GM12878 (cell line): Measurements from ENCODE around the gene BRD2. TPM values are rescaled to one million over a fixed set of nuclear protein-coding genes. Genes with fewer than 3 reads are reported as not detected.
A peak's percentile ranks its signal among the peaks of the same experiment; 100 is the strongest.

Experiments used
- ATAC-seq: fragments of 200-7000 bp; cut with Tn5 transposase; 3 replicates; pipeline ENCODE4 v1.9.1; 2020; ENCODE audit warnings: mild to moderate bottlenecking, moderate library complexity
- BruUV-seq: library from RNA; stranded (reverse); fragments of 400-500 nt; replicated peaks from 2 replicates; lab custom pipeline; 2021; lab: Mats Ljungman, UMichigan
- CTCF ChIA-PET: fragments of 300-600 bp; sonication (Branson Sonifier 250); formaldehyde crosslinking; extraction: SDS; loops from one replicate; lab custom pipeline; 2021; ENCODE audit warnings: inconsistent platforms; lab: Yijun Ruan, JAX
- POLR2A ChIA-PET: fragments of 350-600 bp; formaldehyde crosslinking; extraction: SDS; loops from one replicate; lab custom pipeline; 2021; ENCODE audit warnings: inconsistent platforms; lab: Charles Lee
- RAD21 ChIA-PET: fragments of 300-600 bp; sonication (Branson Sonifier 250); formaldehyde crosslinking; loops from one replicate; lab custom pipeline; 2023; ENCODE audit warnings: antibody characterized with exemption; ENCODE audit not compliant: unreplicated experiment; lab: Charles Lee
- SMC1A ChIA-PET: fragments of 300-600 bp; sonication (Branson Sonifier 250); formaldehyde crosslinking; loops from one replicate; lab custom pipeline; 2023; ENCODE audit not compliant: unreplicated experiment, uncharacterized antibody; lab: Charles Lee
- DNase-seq: peaks from one replicate; pipeline ENCODE4 v3.0.0-alpha.2; 2011; ENCODE audit warnings: low read depth, low spot score
- FAIRE-seq: peaks from 3 replicates; lab custom pipeline; 2011; peaks lifted over from hg19 to GRCh38; lab: Jason Lieb, UNC
- H2AFZ ChIP-seq: 2 replicates; pipeline ENCODE4 v1.6.0; 2011; ENCODE audit warnings: low read depth, low read length, control low read depth; ENCODE audit not compliant: control insufficient read depth
- H3K27ac ChIP-seq: 2 replicates; pipeline ENCODE4 v1.5.1; 2011; ENCODE audit warnings: control low read depth; ENCODE audit not compliant: control insufficient read depth, insufficient read depth
- H3K27me3 ChIP-seq, 2 experiments: replicated peaks in 1 of 2; 2 replicates each; pipeline versions ENCODE4 v1.6.0 to v1.6.1; 2011; ENCODE audit warnings: low read length in 1 of 2; ENCODE audit not compliant: control insufficient read depth in 2 of 2, insufficient read depth in 2 of 2
- H3K36me3 ChIP-seq, 2 experiments: 2 replicates each; pipeline ENCODE4 v1.5.1; 2011; ENCODE audit warnings: low read length in 1 of 2; ENCODE audit not compliant: control insufficient read depth in 2 of 2, insufficient read depth in 2 of 2
- H3K4me1 ChIP-seq: 2 replicates; pipeline ENCODE4 v1.6.1; 2011; ENCODE audit warnings: mild to moderate bottlenecking, low read length, moderate library complexity, mixed read lengths; ENCODE audit not compliant: control insufficient read depth, insufficient read depth
- H3K4me2 ChIP-seq: 2 replicates; pipeline ENCODE4 v1.6.0; 2011; ENCODE audit warnings: control low read depth; ENCODE audit not compliant: control insufficient read depth, insufficient read depth
- H3K4me3 ChIP-seq: fragments of 200-600 bp; sonication (generic); 2 replicates; pipeline ENCODE4 v1.5.1; 2016
- H3K79me2 ChIP-seq: 2 replicates; pipeline ENCODE4 v1.6.0; 2011; ENCODE audit warnings: low read length; ENCODE audit not compliant: control insufficient read depth, insufficient read depth
- H3K9ac ChIP-seq: 2 replicates; pipeline ENCODE4 v1.8.0; 2011; ENCODE audit warnings: low read length, control low read depth, mixed read lengths; ENCODE audit not compliant: control insufficient read depth, insufficient read depth
- H3K9me3 ChIP-seq: replicated peaks from 3 replicates; pipeline ENCODE4 v1.5.1; 2011; ENCODE audit warnings: mild to moderate bottlenecking, low read length; ENCODE audit not compliant: control insufficient read depth, insufficient read depth
- H4K20me1 ChIP-seq: 2 replicates; pipeline ENCODE4 v1.6.0; 2011; ENCODE audit not compliant: control insufficient read depth, insufficient read depth
- ATF7 ChIP-seq: fragments of 450-650 bp; IDR thresholded peaks from 2 replicates; pipeline ENCODE4 v1.6.1; 2016; ENCODE audit warnings: low read depth, mild to moderate bottlenecking
- BACH1 ChIP-seq: fragments of 450-650 bp; IDR thresholded peaks from 2 replicates; pipeline ENCODE4 v1.6.1; 2017; ENCODE audit warnings: mild to moderate bottlenecking, borderline replicate concordance
- BHLHE40 ChIP-seq, 2 experiments: fragments of 450-650 bp in 1 of 2; IDR thresholded peaks; 2 replicates each; pipeline ENCODE4 v1.6.1; 2011 to 2017; ENCODE audit warnings: low read depth in 2 of 2, borderline replicate concordance in 1 of 2, improper control_type of control experiment in 1 of 2, low read length in 1 of 2, mild to moderate bottlenecking in 1 of 2
- BMI1 ChIP-seq: fragments of 450-650 bp; IDR thresholded peaks from 2 replicates; pipeline ENCODE4 v1.6.1; 2016; ENCODE audit warnings: mild to moderate bottlenecking, moderate library complexity, borderline replicate concordance
- E2F8 ChIP-seq: fragments of 450-650 bp; IDR thresholded peaks from 2 replicates; pipeline ENCODE4 v1.6.1; 2018; ENCODE audit warnings: mild to moderate bottlenecking, low read depth, moderate library complexity; ENCODE audit not compliant: partially characterized antibody
- HDGF ChIP-seq: fragments of 450-650 bp; IDR thresholded peaks from 2 replicates; pipeline ENCODE4 v1.6.1; 2016; ENCODE audit warnings: antibody characterized with exemption
- IKZF2 ChIP-seq, 2 experiments: fragments of 450-650 bp; IDR thresholded peaks; 2 replicates each; pipeline ENCODE4 v1.6.1; 2017; ENCODE audit warnings: mild to moderate bottlenecking in 2 of 2, moderate library complexity in 2 of 2
- POU2F2 ChIP-seq: IDR thresholded peaks from 3 replicates; pipeline ENCODE4 v1.6.1; 2011; ENCODE audit warnings: low read depth, mild to moderate bottlenecking, low read length, borderline replicate concordance
- PRDM15 ChIP-seq: fragments of 450-650 bp; formaldehyde crosslinking; IDR thresholded peaks from 2 replicates; pipeline ENCODE4 v1.4.0; 2020; ENCODE audit warnings: mild to moderate bottlenecking, moderate library complexity
- RCOR1 ChIP-seq: conservative IDR thresholded peaks from 2 replicates; pipeline ENCODE4 v1.6.1; 2012; ENCODE audit warnings: low read depth, low read length, improper control_type of control experiment
- RELA ChIP-seq: fragments of 450-650 bp; IDR thresholded peaks from 2 replicates; pipeline ENCODE4 v1.8.0; 2014; ENCODE audit warnings: borderline replicate concordance; ENCODE audit not compliant: partially characterized antibody
- SUZ12 ChIP-seq: fragments of 200-600 bp; sonication (generic); IDR thresholded peaks from one replicate; pipeline ENCODE4 v1.6.1; 2018; ENCODE audit warnings: antibody characterized with exemption, mild to moderate bottlenecking; ENCODE audit not compliant: unreplicated experiment
- ZSCAN29 ChIP-seq: fragments of 450-650 bp; IDR thresholded peaks from 2 replicates; pipeline ENCODE4 v1.6.1; 2017; ENCODE audit warnings: mild to moderate bottlenecking, moderate library complexity
- WGBS: methylation state at CpG from one replicate; pipeline ENCODE4 v1.1.6; 2016; ENCODE audit warnings: low lambda C conversion rate; ENCODE audit not compliant: insufficient replicate concordance, insufficient coverage; ENCODE audit errors: missing lambda C conversion rate; 5-methylcytosine and 5-hydroxymethylcytosine counted together
- in situ Hi-C: fragments of 300-500 bp; cut with MboI; formaldehyde crosslinking; loops from 9 replicates; pipeline ENCODE4 v1.14.3; 2018; ENCODE audit warnings: mixed read lengths
- intact Hi-C: fragments of 100-400 bp; cut with micrococcal nuclease; formaldehyde crosslinking; loops from one replicate; pipeline ENCODE4 v1.14.2; 2022; ENCODE audit not compliant: unreplicated experiment
- polyA plus RNA-seq, 11 experiments: library from polyadenylated mRNA; depleted of rRNA in 4 of 11; unstranded in 6 of 11; stranded (reverse) in 5 of 11; fragments of >200 nt; fragmentation: Nextera tagmentation in 4 of 11; fragmentation: Illumina TruSeq in 1 of 11; extraction: Ambion mirVana in 4 of 11; extraction: Trizol in 1 of 11; gene quantifications; 1 replicate in 1 of 11; 2 replicates in 10 of 11; pipeline versions ENCODE4 v1.2.1 to v1.2.3, GENCODE V29; 2011 to 2016; ENCODE audit warnings: inconsistent platforms in 2 of 11, missing spikeins in 2 of 11, low read depth in 1 of 11
- total RNA-seq, 4 experiments: library from RNA; depleted of rRNA in 3 of 4; stranded (reverse); fragments of >200 nt in 3 of 4; fragmentation: Illumina TruSeq in 1 of 4; extraction: Trizol in 1 of 4; gene quantifications; 2 replicates each; pipeline versions ENCODE4 v1.2.1 to v1.2.3, GENCODE V29; 2013 to 2021

Gene BRD2
- total and polyA plus RNA-seq, 10 of the 15 experiments (the other 5 are each of a cell fraction or from before 2014, with no cell fraction given) = 32.2 to 239 (median 139) TPM

- TF ChIP-seq E2F8 (no peak), ATF7 (peak; percentile 9; the same call in 1 of the 2 replicates), ZSCAN29 (no peak), BACH1 (peak; percentile 54; the same call in 1 of the 2 replicates), IKZF2 (IDR thresholded peaks at IDR 0.05) (peak in 1 of 2 experiments; percentile 19; a peak in 1 of 4 replicates)
Measured at GRCh38 chr6:33028220-33028849, 59.9 kb downstream of the BRD2 start (continued).

GRCh38 chr6:33029328-33030184 lies 61.2 kb downstream of the BRD2 start:
- intact Hi-C loops = loop anchor here (2.0 kb wide), 1 partner anchor 59 kb away; no protein-coding TSS in a partner anchor
- POLR2A ChIA-PET = interaction anchor here (0.5 to 10.2 kb wide), 30 partner anchors 7 to 837 kb away, joined by 3 to 330 read pairs (median 6); partner anchors contain the start of genes BRD2, GPSM3, HLA-DMA and HLA-DMB
- peak; percentile 95 for TF ChIP-seq RELA
- peak; percentile 16; the same call in 1 of the 2 replicates for TF ChIP-seq BMI1
- no peak for TF ChIP-seq RCOR1
- TF ChIP-seq SUZ12 = no peak
- peak; percentile 64 to 77 for TF ChIP-seq BHLHE40 (IDR thresholded peaks at IDR 0.05; ENCODE audit: borderline replicate concordance in 1 of 2, low read depth in 2 of 2, low read length in 1 of 2)
- TF ChIP-seq POU2F2 = peak; percentile 82
- no peak for TF ChIP-seq PRDM15 (CRISPR knock-in tag)
- peak; percentile 80 for TF ChIP-seq HDGF

More at GRCh38 chr6:33029328-33030184, 61.2 kb downstream of the BRD2 start:
- peak; percentile 94 for DNase-seq
- Histone ChIP-seq H2AFZ (peak overlapping the region; percentile 75), H3K27ac (peak overlapping the region; percentile 100), H3K9ac (peak overlapping the region; percentile 93), H3K4me1 (peaks cover 36% of the 10 kb centered on the region), H3K4me3 (peak overlapping the region; percentile 49), H3K9me3 (peaks cover 3% of the 10 kb centered on the region), H3K36me3 (no peaks in the 10 kb centered on the region), H3K79me2 (no peaks in the 10 kb centered on the region), H3K4me2 (peak overlapping the region; percentile 99), H3K27me3 (no peaks in the 10 kb centered on the region), H4K20me1 (no peaks in the 10 kb centered on the region)
- RAD21 ChIA-PET = interaction anchor here (0.5 to 10.1 kb wide), 21 partner anchors 13 to 754 kb away, joined by 3 to 172 read pairs (median 6); partner anchors contain the start of genes BRD2, HLA-DMA, HLA-DPA1 and HLA-DPB1
- 1% methylated on average over 6 of the region's 6 CpGs for WGBS
- peak; percentile 89 for ATAC-seq
- in situ Hi-C loops = no loop called here
- SMC1A ChIA-PET = interaction anchor here (0.6 to 10.7 kb wide), 15 partner anchors 8 to 85 kb away, joined by 3 to 176 read pairs (median 5); partner anchors contain the start of genes HLA-DMA, HLA-DPA1 and HLA-DPB1
- TSS peak; percentile 96 for BruUV-seq
- CTCF ChIA-PET = interaction anchor here (0.7 to 10.4 kb wide), 16 partner anchors 12 to 219 kb away, joined by 3 to 165 read pairs (median 4); partner anchors contain the start of genes HLA-DMA, HLA-DOA, HLA-DPA1 and HLA-DPB1
- peak; percentile 81 for FAIRE-seq
